ENCODE measurements around the gene RPL28.
A peak's percentile ranks its signal among the peaks of the same experiment; 100 is the strongest.

The RPL28 gene

DNA sequence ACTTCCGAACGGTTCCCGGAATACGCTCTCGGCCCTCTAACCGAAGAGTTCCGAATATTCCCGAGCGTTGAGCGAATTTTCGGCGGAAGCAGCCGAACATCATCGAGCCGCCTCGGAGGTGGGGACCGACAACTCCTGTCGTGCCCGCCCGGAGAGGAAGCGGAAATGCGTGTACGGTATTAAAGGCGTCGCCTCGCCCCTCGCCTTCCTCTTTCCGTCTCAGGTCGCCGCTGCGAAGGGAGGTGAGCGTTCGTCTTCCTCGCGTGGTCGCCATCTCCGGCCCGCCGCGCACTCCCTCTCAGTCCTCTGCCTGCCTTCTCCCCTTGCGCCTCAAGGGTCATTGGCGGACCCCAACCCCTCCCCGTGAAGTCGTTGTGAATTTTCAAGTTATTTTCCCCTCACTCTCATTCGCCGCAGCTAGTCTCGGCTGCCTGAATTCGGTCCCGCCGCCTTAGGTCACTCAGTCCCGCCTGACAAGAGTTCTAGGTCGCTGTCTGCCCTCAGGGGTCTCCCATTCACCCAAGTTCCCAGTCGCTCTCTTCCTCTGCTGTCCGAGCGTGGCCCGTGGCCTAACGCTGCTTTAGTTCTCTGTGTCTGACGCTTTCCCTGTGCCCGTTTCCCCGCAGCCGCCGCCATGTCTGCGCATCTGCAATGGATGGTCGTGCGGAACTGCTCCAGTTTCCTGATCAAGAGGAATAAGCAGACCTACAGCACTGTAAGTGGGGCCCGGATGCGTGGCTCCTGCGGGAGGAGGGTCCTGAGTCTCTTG is at the start of gene RPL28:
RPL28 (plus strand) TSS at position 209 of the 769 bp plus-strand sequence; CDS start at position 635, 426 bp downstream.
- peak; percentile 99 for DNase-seq (ENCODE audit: low spot score)

DNA sequence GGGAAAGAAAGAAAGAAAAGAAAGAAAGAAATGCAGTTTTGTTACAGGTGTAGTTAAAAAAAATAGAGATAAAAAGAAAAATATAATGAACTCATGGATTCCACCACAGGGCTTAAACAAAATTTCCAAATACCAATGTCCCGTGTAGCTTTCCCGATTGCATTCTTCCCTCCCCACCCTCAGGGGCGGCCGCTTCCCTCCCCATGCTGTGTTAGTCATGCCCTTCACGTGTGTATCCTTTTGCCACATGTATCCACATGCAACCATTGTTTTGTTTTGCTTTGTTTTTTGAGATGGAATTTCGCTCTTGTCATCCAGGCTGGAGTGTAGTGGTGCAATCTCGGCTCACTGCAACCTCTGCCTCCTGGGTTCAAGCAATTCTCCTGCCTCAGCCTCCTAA is 49.6 kb upstream of the RPL28 start:
- no peak for DNase-seq (ENCODE audit: low spot score)

DNA sequence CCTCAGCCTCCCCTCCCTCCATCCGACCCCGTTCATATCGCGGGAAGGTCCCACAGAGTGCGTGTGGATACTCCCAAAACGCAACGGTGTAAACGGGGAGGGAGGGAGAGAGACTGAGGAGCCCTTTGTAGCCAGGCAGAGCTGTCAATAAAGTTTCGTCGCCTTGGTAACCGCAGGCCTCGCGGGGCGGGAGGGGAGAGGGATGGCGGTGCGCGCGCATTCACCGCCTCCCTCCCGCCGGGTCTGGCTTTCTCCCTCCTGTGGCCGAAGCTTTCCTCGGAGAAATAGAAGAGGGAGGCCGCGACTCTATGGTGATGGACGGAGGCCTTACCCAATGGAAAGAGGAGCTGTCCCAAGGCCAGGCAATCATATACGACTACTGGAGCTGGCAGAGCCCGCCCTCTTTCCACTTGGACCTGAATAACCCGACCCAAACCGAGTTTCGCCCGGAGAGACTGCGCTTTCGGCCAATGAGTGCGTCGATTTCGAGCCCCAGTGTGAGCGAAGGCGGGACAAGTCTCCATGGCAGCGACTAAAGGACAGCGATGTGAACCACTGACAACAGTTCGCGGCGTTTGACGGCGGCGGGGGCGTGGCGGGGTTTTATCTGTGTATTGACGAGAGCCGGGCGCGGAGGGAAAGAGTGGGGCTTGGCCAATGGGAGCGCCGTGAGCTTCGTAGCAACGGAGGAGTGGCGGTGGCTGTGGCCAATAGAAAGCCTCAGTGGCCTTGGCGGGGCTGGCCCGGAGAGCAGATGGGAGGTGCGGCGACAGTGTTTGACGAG is 46.4 kb upstream of the RPL28 start, which contains the start of gene KMT5C:
KMT5C (plus strand) TSS at position 772 of the 784 bp plus-strand sequence. CDS start 2,061 bp downstream, outside the sequence.
- peak; percentile 100 for DNase-seq (ENCODE audit: low spot score)

DNA sequence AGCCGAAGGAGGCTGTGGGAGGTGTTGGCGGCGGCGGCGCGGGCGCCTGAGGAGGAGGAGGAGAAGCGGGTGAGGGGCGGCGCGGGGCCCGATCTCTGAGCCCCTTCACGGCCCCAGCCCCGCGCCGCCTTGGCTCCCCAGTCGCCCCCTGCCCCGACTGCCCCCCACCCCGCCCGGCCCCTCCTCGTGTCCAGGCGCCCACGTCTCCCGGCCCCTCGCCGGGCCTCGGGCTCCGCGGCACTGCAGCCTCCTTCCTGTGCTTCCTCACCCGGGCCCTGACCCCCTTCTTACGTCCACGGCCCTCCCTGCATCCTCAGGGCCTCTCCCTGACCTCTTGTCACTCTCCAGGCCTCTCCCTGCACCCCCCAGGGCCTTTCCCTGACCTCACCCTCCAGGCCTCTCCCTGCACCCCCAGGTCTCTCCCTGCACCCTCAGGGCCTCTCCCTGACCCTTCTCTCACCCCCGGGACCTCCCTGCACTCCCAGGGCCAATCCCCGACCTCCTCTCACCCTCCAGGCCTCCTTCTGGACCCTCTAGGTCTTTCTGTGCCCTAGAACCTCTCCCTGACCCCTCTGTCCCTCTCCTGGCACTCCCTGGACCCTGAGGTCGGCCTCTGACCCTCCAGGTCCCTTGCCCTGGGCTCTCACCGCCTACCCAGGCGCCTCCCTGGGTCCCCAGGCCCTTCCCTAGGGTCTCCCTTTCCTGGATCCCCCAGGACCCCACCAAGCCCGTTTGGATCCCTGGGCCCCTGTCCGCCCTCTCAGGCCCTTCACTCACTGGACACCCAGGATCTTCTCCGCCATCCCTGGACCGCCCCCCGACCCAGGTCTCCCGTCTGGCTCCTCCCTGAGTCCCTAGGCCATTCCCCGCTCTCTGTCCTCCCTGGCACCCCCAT is 45.6 kb upstream of the RPL28 start:
- DNase-seq (ENCODE audit: low spot score) = no peak

DNA sequence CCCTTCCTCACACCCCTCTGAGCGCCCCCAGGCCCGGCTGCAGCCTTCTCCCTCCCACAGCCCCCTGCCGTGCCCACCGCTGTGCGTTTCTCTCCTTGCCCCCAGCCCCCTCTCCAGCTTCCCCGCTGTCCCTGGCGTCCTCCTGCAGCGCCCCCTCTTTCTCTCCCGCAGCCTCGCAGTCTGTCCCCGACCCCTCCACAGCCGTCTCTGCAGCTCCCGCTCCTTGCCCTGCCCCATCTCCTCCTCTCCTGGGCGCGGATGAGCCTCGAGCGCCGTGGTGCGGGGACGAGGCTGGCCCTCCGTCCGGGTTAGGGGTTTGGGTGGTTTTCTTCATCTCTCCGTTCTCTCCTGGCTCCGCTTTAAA is 45.0 kb upstream of the RPL28 start:
- peak; percentile 68 for DNase-seq (ENCODE audit: low spot score)

DNA sequence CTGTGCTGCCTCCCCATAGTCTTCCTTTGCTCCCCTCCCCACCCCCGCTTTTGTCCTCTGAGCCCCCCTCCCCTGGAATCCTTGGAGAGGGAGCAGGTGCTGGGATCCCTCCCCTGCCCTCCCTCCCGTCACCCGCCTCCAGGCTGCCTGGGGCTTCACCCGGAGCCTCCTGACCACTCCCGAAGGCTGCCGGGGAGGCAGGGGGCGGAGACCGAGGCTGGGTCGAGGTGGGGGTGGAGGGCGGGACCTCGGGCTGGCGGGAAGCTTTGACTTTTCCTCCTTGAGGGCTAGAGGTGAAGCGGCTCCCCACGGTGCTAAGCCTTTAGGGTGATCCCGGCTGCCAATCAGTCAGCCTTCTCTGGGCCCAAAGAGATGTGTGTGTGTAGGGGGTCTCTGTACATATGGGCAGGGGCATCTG is 44.6 kb upstream of the RPL28 start:
- peak; percentile 90 for DNase-seq (ENCODE audit: low spot score)

DNA sequence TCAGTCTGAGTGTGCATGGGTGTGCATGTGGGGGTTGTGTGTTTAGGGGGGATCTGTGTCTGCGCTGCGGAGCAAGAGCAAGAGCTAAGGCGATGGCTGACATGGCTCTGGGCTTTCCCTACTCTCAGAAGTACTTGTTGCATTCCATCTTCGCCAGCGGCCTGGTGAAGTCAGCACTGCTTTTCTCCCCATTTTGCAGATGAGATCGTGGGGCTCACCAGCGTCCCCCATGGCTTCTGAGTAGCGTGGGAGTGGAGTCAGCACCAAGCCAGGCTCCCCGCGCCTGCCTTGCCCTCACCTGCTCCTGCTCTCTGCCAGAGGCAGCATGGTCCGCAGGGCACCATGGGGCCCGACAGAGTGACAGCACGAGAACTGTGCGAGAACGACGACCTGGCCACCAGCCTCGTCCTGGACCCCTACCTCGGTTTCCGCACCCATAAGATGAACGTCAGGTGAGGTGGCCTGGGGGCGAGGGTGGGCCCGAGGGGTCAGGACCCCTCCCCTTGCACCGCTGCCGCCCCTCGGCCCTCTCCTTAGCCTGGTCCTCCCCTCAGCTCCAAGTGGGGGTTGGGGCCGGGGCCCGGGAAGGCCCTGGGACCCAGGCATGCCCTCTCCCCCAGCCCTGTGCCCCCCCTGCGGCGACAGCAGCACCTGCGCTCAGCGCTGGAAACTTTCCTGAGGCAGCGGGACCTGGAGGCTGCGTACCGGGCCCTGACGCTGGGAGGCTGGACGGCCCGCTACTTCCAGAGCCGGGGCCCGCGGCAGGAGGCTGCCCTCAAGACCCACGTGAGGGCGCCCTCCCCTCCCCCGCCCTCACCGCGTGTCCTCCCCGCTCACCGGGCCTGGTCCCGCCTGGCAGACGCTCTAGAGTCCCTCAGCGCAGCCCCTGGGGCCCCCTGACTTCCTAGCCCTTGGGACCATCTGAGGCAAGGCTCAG is 43.9 kb upstream of the RPL28 start:
- DNase-seq (ENCODE audit: low spot score) = no peak

DNA sequence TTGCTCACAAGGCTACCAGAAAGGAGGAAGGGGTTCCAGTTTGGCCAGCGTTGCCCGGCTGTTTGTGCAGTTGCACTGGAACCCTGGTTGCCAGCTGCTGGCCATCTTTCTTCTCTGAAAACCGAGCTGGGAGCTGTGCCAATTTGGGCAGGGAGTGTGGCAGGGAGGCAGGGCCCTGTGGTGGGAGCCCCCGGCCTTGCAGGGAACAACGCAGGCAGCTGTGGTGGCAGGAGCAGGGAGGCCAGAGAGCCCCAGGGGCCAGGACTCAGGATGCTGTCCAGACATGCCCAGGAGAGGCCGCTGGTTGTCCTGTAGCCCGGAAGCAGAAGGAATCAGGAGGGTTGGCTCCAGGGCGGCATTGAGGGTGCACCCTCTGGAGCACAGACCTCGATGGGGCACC is 41.3 kb upstream of the RPL28 start:
- no peak for DNase-seq (ENCODE audit: low spot score)

DNA sequence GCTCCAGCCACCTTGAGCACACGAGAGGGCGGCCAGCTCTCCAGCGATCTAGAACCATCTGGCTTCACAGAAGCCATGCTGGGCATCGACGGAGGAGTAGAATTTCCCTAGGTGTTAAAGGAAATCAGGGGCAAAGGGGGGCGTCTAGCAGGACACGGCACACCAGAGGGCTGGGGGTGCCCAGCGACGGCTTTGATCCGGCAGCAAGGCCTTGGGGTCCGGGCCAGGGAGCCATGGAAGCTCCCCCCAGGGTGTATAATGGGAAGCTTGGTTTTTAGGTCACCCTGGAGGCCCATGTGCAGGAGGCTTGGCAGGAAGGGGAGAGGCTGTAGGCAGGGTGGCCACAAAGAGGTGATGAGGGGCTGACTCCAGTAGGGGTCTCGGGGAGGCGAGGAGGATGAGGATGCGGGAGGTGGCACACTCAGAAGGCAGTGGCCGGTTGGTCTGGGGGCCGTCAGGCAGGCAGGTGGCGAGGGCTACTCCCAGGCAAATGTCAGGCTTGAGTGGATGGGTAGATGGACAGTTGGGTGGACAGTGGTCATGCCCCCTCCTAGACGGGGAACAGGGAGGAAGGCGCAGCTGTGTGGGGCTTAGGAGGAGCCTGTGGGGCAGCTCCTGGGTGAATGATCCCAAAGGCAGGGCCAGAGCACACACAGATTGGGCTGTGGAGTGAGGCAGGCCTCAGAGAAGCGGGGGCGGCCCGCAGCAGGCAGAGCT is 40.5 kb upstream of the RPL28 start:
- no peak for DNase-seq (ENCODE audit: low spot score)

DNA sequence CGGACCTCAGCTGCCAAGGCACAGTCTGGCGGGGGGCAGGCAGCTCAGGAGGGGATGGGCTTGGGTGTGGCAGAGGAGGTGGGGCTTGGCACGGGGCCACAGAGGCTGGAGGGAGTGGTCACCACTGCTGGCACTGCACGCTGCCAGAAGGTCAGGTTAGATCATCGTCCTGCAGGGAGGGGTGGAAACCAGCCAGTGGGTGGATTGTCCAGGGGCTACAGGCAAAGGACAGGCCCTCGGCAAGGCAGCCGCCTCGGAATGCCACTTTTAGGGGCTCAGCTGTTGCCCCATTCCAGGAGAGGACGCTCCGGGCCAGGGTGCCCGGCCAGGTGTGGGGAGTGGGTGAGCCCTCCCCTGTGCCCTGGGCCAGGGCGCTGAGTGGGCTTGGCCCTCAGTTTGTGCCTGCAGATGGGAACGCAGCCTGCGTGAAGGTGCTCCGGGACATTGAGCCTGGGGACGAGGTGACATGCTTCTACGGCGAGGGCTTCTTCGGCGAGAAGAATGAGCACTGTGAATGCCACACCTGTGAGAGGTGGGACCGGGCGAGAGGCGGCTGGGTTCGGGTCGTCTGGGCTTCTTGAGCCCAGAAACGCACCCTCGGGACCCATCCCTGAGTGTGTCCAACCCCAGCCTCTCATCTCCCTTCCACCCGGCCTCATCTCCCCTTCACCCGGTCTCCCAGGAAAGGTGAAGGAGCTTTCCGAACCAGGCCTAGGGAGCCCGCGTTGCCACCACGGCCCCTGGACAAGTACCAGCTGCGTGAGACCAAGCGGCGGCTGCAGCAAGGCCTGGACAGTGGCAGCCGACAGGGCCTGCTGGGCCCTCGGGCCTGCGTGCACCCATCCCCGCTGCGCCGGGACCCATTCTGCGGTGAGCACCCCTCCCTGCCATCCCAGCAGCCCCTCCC is 39.7 kb upstream of the RPL28 start:
- DNase-seq (ENCODE audit: low spot score) = no peak

DNA sequence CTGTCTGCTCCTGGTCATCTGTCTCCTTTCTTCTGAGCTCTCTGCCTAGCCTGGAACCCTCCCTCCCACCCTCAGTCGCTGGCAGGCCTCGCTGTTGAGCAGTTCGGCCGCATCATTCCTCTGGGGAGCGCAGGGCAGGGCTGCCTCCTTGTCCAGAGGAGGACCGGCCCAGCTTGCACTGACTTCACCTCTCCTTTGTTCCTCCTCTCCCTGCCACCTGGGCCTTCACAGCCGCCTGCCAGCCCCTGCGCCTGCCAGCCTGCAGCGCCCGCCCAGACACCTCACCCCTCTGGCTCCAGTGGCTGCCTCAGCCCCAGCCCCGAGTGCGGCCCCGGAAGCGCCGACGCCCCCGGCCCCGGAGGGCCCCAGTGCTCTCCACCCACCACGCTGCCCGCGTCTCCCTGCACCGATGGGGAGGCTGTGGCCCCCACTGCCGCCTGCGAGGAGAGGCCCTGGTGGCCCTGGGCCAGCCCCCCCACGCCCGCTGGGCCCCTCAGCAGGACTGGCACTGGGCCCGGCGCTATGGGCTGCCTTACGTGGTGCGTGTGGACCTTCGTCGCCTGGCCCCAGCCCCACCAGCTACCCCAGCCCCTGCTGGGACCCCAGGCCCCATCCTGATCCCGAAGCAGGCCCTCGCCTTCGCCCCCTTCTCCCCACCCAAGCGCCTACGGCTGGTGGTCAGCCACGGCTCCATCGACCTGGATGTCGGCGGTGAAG is 38.8 kb upstream of the RPL28 start:
- no peak for DNase-seq (ENCODE audit: low spot score)

DNA sequence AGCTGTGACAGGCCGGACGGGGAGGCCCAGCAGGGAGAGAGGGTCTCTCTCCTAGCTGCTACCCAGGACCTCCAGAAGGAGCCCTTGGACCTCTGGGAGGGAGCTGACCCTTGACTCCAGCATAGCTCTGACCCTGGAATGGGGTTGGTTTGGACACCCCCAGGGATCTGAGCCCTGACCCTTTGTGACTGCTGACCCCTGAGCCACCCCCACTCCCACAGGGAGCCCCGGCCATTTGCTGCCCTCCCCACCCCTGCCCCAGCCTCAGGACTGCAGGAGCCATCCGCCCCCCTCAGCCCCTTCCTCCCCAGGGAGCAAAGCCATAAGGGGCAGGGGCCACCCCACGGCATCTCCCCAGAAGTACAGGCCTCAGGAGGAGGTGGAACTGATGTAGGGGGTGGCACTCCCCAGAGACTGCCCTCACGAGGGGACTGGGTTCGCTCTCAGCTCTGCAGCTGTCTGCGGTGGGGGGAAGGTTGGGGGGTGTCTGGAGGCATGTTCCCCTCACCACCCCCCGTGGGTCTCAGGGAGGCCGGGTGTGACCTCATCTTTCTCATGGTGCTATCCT is 38.2 kb upstream of the RPL28 start:
- no peak for DNase-seq (ENCODE audit: low spot score)

DNA sequence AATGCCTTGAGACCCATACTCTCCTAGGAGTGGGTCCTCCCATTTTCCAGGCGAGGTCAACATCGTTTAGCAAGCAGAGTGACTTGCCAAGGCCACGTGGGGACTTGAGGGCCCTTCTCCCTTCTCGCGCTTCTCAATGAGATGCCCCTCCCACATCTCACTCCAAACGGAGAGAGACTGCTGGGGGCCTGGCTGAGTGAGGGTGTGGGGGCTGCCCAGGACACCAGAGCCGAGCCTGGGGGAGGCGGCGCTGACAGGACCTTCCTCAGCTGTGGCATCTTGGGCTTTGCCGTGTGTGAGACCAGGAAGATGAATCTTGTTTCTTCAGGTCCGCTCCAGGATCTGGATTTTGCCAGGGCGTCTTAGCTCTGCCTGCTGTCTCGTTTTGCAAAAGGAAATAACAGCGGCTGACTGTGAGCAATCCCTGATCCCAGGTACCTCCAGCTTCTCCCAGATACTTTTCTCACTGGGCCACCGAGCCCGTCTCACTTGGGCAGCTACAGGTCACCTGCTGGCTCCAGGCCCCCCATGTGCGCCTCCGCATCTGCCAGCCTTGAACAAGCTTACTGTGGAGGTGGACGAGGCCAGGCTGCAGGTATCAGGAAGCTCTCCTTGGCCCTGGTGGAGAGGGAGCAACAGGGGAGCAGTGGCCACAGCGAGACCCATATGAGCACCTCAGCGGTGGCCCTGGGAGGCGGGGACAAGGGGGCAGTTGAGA is 37.3 kb upstream of the RPL28 start:
- no peak for DNase-seq (ENCODE audit: low spot score)

DNA sequence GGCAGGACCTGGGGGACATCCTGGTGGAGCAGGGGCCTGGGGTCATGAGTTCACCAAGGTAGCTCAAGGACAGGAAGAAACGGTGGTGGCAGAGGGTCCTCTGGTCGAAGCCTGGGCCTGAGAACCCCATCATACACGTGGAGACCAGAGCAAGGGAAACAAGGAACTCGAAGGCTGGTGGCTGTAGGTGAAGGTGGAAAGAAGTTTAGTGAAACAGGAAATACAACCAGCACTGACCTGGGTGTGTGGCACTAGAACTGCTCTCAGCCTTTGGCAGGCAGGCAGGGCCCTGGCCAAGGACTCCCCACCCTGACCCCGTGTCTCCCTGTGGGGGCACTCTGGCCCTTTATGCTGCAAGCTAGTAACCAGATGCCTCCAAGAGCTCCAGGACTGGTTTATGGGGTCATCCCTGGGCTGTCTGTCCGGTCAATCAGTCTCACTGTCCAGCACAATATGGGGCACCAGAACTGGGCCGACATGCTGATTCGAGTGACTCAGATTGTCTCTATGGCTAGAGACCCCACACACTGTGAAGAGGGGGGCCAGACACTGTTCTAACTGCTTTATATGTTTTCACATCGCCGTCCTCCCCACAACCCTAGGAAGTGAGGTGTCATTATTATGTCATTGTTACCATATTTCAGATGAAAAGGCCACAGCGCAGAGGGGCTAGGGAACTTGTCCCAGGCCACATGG is 35.0 kb upstream of the RPL28 start:
- no peak for DNase-seq (ENCODE audit: low spot score)

DNA sequence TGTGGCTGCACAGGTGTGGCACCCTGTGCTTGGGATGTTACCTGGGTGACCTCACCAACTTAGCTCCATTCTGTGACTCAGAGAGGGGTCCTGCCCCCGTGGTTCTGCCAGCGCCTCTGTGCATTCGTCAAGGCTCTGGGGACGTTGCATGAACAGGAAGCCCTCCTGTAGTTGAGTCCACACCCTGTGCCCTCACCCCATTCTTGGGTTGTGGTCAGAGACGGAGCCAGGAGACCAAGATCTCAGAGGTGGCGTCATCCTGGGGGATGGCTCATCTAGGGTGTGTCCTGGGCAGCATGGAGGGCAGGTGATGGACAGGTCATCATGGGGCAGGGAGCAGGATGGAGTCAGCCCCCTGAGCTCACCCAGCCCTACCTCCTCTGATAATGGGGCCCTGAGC is 33.7 kb upstream of the RPL28 start:
- DNase-seq (ENCODE audit: low spot score) = no peak

DNA sequence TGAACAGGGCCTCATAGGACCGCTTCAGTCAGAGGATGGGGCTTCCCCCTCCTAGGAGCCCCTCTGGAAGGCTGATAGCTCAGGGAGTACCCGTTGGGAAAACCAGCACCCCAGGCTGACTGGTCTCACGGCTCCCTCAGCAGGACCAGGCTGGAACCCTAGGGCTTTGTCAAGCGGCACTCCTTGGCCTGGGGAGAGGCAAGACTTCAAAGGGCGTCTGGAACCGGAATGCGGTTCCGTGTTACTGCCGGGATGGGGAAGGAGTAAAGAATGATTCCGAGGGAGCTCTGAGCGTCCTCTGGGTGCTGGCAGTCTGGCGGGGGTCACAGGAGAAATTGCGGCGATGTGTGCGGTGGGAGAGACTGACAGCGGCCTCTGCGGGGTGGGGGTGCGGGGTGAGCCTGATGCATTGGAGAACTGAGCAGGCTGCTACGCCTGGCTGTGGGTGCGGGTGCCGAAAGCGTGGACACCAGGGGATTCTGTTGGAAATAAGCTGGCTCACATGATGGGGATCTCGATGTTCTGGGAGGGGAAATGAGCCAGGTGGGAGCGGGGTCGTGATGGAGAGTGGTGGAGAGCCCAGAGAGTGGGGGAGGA is 33.1 kb upstream of the RPL28 start:
- DNase-seq (ENCODE audit: low spot score) = no peak

DNA sequence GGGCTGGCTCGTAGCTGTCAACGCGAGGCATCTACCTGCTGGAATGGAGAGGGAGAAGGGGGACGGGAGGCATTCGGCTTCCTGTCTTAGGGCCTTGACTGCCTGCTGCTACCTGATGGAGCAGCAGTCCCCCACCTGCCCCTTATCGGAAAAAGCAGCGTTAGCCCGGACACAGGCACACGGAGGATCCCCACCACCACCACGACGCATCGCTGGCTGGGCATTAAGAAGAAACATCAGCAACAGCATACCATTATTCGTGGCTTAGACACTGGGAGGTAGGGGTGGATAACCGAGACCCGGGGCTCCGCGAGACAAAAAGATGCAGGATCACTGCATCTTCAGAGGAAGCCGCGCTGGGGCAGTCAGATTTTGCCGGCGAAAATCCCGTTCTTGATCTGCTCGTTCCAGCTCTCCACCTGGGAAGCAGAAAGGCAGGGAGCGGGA is 32.4 kb upstream of the RPL28 start:
- no peak for DNase-seq (ENCODE audit: low spot score)
